Peyer's patch (tissue), 4 donors: Measurements from ENCODE around the gene NAA80. TPM values are rescaled to one million over a fixed set of nuclear protein-coding genes. Genes with fewer than 3 reads are reported as not detected.

ENCODE experiments used
- DNase-seq, 3 donors: peaks; one replicate each; pipeline ENCODE4 v3.0.0-alpha.2; 2017 to 2019
- H3K27ac ChIP-seq, 4 donors: fragments of 200-600 bp; sonication (generic); one replicate each; pipeline ENCODE4 v1.5.1; 2016 to 2019
- H3K27me3 ChIP-seq, 2 donors: fragments of 200-600 bp; sonication (generic); one replicate each; pipeline ENCODE4 v1.5.1; 2019
- H3K36me3 ChIP-seq, 3 donors: fragments of 200-600 bp; sonication (generic); one replicate each; pipeline ENCODE4 v1.5.1; 2016 to 2019
- H3K4me1 ChIP-seq, 4 donors: fragments of 200-600 bp; sonication (generic); one replicate each; pipeline ENCODE4 v1.5.1; 2016 to 2019
- H3K4me3 ChIP-seq, 4 donors: fragments of 200-600 bp; sonication (generic); 1 replicate in 3 of 4; 2 replicates in 1 of 4; pipeline ENCODE4 v1.5.1; 2016 to 2019; ENCODE audit warnings: mild to moderate bottlenecking in 1 of 4
- H3K9me3 ChIP-seq, 4 donors: fragments of 200-600 bp; sonication (generic); one replicate each; pipeline ENCODE4 v1.5.1; 2016 to 2019; ENCODE audit warnings: mild to moderate bottlenecking in 1 of 4
- POLR2A ChIP-seq, 2 donors: fragments of 450-650 bp; IDR thresholded peaks; one replicate each; pipeline ENCODE4 v1.5.1; 2017; ENCODE audit warnings: antibody characterized with exemption in 2 of 2, mild to moderate bottlenecking in 2 of 2, moderate library complexity in 2 of 2
- total RNA-seq, 4 donors: library from RNA; depleted of rRNA; stranded (reverse); fragments of >200 nt; gene quantifications; one replicate each; pipeline ENCODE4 v1.1.0, GENCODE V29; 2016
- TF ChIP-seq, protein P1 (sequence below), 6 experiments: fragments of 450-650 bp in 4 of 6; fragments of 200-600 bp in 2 of 6; sonication (generic) in 1 of 6; IDR thresholded peaks; one replicate each; pipeline ENCODE4 v1.5.1; 2017 to 2019; ENCODE audit warnings: antibody characterized with exemption in 6 of 6, mild to moderate bottlenecking in 3 of 6, moderate library complexity in 1 of 6

Gene NAA80
- total RNA-seq, 4 donors from 2014 or later = 3.2 to 14.0 (median 12.4) TPM

DNA sequence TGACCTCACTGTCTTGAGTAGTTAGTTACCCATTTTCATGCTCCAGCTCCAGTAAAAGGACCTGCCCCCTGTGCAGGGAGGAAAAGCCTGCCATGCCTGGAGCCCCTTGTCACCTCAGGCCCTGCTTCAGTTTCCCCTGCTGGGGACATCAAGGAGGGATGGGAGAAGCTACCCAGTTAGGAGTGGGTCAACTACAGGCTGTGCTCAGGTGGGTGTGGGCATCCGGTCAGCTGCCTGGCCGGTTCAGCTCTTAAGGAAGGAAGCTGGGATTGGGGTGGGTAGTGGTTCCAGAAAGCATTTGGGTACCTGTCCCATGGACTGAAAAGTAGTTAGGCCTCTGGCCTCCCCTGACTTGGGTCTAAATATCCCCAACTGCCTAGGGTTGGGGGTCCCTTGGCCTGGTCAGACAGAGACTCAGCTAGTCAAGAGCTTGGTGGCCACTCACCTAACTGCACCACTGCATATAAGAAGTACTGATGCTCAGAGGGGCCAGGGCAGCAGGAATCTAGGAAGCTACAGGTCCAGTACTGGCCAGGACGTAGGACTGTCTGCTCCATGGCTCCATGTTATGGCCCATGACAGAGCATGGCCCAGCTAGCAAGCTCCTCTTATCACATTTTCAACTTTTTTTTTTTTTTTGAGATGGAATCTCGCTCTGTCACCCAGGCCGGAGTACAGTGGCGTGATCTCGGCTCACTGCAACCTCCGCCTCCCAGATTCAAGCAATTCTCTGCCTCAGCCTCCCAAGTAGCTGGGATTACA lies 19.8 kb downstream of the NAA80 start:
- Histone ChIP-seq H3K27me3 (no peaks in the 10 kb centered on the region), H3K4me3 (no peak overlapping the region), H3K27ac (no peak overlapping the region), H3K4me1 (peaks cover 0 to 18% (median 1%) of the 10 kb centered on the region in 4 donors), H3K36me3 (peaks cover 0 to 9% (median 0%) of the 10 kb centered on the region in 3 donors), H3K9me3 (no peaks in the 10 kb centered on the region)
- no peak for TF ChIP-seq POLR2A (IDR thresholded peaks at IDR 0.05)
- TF ChIP-seq, protein P1, sequence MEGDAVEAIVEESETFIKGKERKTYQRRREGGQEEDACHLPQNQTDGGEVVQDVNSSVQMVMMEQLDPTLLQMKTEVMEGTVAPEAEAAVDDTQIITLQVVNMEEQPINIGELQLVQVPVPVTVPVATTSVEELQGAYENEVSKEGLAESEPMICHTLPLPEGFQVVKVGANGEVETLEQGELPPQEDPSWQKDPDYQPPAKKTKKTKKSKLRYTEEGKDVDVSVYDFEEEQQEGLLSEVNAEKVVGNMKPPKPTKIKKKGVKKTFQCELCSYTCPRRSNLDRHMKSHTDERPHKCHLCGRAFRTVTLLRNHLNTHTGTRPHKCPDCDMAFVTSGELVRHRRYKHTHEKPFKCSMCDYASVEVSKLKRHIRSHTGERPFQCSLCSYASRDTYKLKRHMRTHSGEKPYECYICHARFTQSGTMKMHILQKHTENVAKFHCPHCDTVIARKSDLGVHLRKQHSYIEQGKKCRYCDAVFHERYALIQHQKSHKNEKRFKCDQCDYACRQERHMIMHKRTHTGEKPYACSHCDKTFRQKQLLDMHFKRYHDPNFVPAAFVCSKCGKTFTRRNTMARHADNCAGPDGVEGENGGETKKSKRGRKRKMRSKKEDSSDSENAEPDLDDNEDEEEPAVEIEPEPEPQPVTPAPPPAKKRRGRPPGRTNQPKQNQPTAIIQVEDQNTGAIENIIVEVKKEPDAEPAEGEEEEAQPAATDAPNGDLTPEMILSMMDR (IDR thresholded peaks at IDR 0.05) = no peak
- DNase-seq = no peak

DNA sequence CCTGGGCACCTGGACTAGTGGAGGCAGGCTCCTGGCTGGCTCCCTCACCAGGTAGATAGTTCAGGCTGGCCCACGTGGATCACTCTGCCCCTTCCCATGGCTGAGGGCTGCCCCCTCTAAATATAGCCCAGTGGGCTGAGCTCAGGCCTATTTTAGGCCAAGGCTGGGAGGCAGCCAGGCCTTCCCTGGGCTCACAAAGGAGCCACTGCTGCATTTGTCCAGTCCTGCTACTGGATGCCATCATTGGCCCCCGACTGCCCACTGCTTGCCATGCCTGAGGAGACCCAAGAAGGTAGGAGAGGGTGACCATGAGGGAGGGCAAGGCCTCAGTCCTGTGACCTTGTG lies 20.4 kb downstream of the NAA80 start, which contains the start of gene LSMEM2:
Gene LSMEM2, plus strand, starts transcription at position 208 of the 345 bp plus-strand sequence. Its CDS starts 27 bp downstream, at position 235.
- TF ChIP-seq POLR2A (IDR thresholded peaks at IDR 0.05) = no peak
- TF ChIP-seq, protein P1 (IDR thresholded peaks at IDR 0.05) = no peak
- H3K27me3 ChIP-seq = no peaks in the 10 kb centered on the region
- H3K36me3 ChIP-seq = peaks cover 0 to 11% (median 0%) of the 10 kb centered on the region in 3 donors
- DNase-seq = no peak
- no peaks in the 10 kb centered on the region for H3K9me3 ChIP-seq
- no peak within 1 kb of the TSS for H3K27ac ChIP-seq
- H3K4me3 ChIP-seq = no peak within 1 kb of the TSS
- H3K4me1 ChIP-seq = peaks cover 0 to 19% (median 4%) of the 10 kb centered on the region in 4 donors

DNA sequence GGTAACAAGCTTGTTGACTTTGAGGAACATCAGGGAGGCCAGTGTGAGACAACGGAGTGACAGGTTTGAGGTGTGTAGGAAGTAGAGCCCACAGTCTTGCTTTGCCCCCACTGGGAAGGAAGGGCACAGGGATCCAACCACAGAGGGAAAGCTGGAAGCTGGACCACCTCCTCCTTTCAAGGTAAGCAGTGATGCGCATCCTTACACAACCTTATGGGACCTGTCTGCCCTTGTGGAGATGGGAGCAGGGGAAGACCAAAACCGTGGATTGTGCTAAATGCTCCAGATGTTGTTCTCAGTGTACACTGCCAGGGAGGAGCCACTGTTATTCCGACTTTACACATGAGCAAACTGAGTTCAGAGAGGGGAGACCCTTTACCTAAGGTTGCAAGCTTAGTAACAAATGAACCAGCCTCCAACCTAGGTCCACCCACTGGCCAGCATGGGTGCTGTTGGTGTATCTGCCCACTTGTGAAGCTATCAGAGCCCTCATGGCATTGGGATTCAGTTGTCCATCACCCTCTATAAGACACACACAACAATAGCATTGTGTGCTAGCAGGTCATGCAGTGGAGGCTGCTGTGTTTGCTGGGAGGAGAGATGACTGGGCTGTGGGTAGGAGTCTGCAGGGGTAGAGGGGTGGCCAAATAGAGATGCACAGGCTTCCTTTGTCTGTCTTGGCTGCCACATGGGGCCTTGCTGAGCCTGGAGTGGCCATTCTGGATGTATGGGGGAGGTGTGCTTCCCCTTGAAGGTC lies 20.9 kb downstream of the NAA80 start:
- no peaks in the 10 kb centered on the region for H3K9me3 ChIP-seq
- peaks cover 0 to 15% (median 0%) of the 10 kb centered on the region in 3 donors for H3K36me3 ChIP-seq
- H3K27ac ChIP-seq = no peak overlapping the region
- H3K27me3 ChIP-seq = no peaks in the 10 kb centered on the region
- no peak for DNase-seq
- H3K4me1 ChIP-seq = peaks cover 1 to 21% (median 9%) of the 10 kb centered on the region in 4 donors
- TF ChIP-seq, protein P1 (IDR thresholded peaks at IDR 0.05) = no peak
- TF ChIP-seq POLR2A (IDR thresholded peaks at IDR 0.05) = no peak
- H3K4me3 ChIP-seq = no peak overlapping the region

DNA sequence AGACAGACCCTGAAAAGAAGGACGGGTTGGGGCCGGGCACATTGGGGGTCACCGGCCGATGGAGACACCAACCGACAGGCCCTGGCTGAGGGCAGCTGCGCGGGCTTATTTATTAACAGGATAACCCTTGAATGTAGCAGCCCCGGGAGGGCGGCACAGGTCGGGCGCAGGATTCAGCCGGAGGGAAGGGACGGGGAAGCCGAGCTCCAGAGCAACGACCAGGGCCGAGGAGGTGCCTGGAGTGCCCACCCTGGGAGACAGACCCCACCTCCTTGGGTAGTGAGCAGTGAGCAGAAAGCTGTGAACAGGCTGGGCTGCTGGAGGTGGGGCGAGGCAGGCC lies 22.5 kb downstream of the NAA80 start:
- Histone ChIP-seq H3K27ac (no peak overlapping the region), H3K4me1 (peaks cover 5 to 29% (median 18%) of the 10 kb centered on the region in 4 donors), H3K9me3 (no peaks in the 10 kb centered on the region), H3K27me3 (no peaks in the 10 kb centered on the region), H3K4me3 (no peak overlapping the region), H3K36me3 (peaks cover 0 to 15% (median 0%) of the 10 kb centered on the region in 3 donors)
- no peak for TF ChIP-seq POLR2A (IDR thresholded peaks at IDR 0.05)
- TF ChIP-seq, protein P1 (IDR thresholded peaks at IDR 0.05) = no peak
- DNase-seq = no peak

DNA sequence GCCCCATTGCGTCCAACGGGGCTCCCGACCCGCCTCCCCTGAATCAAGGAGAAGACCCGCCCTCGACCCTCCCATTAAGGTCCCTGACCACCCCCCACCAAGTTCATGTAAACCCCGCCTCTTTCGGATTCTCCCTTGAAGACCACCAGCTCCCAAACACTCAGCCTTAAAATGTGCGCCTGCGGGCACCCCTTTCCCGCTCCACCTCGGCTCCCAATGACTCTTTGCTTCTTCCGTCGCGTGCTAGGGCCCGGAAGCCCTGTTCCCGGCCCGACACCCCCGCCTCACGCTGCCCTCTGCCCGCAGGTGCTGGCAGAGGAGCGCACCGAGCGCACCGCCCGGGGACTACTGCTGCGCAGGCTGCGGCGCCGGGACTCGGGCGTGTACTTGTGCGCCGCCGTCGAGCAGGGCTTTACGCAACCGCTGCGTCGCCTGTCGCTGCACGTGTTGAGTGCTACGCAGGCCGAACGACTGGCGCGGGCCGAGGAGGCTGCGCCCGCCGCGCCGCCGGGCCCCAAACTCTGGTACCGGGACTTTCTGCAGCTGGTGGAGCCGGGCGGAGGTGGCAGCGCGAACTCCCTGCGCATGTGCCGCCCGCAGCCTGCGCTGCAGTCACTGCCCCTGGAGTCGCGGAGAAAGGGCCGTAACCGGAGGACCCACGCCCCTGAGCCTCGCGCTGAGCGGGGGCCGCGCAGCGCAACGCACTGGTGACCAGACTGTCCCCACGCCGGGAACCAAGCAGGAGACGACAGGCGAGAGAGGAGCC lies 23.0 kb downstream of the NAA80 start:
- H3K27ac ChIP-seq = no peak overlapping the region
- H3K4me1 ChIP-seq = peaks cover 5 to 32% (median 18%) of the 10 kb centered on the region in 4 donors
- TF ChIP-seq POLR2A (IDR thresholded peaks at IDR 0.05) = no peak
- TF ChIP-seq, protein P1 (IDR thresholded peaks at IDR 0.05) = no peak
- no peak overlapping the region for H3K4me3 ChIP-seq
- H3K27me3 ChIP-seq = no peaks in the 10 kb centered on the region
- H3K36me3 ChIP-seq = peaks cover 0 to 15% (median 0%) of the 10 kb centered on the region in 3 donors
- no peaks in the 10 kb centered on the region for H3K9me3 ChIP-seq
- DNase-seq = no peak
